ENCODE results near the gene CD40.

DNA sequence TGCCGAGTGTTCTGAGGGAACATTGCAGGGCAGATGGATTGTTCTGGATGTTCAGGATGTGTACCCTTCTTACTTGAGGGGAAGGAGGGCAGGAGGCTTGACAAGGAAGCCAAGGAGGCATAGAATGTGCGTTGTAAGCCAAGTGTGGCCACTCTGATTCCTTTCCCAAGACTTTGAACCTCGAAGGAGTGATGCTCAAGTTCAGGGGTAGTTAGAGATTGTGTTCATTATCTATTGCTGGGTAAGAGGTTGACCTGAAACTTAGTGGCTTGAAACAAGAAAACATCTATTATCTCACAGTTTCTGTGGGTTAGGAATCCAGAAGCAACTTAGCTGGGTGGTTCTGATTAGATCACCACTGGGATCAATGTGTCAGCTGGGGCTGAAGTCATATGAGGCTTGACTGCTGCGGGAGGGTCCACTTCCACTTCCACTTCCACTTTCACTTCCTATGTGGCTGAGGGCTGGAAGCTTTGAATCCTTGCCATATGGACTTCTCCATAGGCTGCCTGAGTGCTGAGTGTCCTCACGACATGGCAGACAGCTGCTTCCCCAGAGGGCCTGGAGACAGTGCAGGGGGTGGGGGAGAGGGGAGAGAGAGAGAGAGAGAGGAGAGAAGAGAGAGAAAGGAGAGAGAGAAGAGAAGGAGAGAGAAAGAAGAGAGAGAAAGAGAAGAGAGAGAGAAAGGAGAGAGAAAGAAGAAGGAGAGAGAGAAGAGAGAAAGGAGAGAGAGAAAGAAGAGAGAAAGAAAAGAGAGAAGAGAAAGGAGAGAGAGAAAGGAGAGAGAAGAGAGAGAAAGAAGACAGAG is 6.9 kb upstream of the CD40 start:
- TF ChIP-seq CTCF (IDR thresholded peaks at IDR 0.05) = no peak
- no peak for TF ChIP-seq POLR2A (IDR thresholded peaks at IDR 0.05)
